ENCODE measurements around the gene ADAM11. TPM values are rescaled to one million over a fixed set of nuclear protein-coding genes. Genes with fewer than 3 reads are reported as not detected.

ADAM11 gene
- total RNA-seq, 1 experiment from 2014 or later = 0.45 TPM

GRCh38 chr17:44776628-44777393 lies 18.0 kb downstream of the ADAM11 start:
- Histone ChIP-seq H3K36me3 (replicated peaks; ENCODE audit: control insufficient read depth, insufficient read depth, low read length) (no peaks in the 10 kb centered on the region), H3K27me3 (ENCODE audit: control insufficient read depth, insufficient read depth, low read length) (peaks cover 18% of the 10 kb centered on the region), H3K4me3 (ENCODE audit: insufficient read depth, low read depth, low read length) (no peak overlapping the region)
- DNase-seq = peak; percentile 22

GRCh38 chr17:44777394-44778348 lies 18.9 kb downstream of the ADAM11 start:
- peak; percentile 38 for DNase-seq
- H3K36me3 ChIP-seq (replicated peaks; ENCODE audit: control insufficient read depth, insufficient read depth, low read length) = no peaks in the 10 kb centered on the region
- peaks cover 18% of the 10 kb centered on the region for H3K27me3 ChIP-seq (ENCODE audit: control insufficient read depth, insufficient read depth, low read length)
- no peak overlapping the region for H3K4me3 ChIP-seq (ENCODE audit: insufficient read depth, low read depth, low read length)

DNA sequence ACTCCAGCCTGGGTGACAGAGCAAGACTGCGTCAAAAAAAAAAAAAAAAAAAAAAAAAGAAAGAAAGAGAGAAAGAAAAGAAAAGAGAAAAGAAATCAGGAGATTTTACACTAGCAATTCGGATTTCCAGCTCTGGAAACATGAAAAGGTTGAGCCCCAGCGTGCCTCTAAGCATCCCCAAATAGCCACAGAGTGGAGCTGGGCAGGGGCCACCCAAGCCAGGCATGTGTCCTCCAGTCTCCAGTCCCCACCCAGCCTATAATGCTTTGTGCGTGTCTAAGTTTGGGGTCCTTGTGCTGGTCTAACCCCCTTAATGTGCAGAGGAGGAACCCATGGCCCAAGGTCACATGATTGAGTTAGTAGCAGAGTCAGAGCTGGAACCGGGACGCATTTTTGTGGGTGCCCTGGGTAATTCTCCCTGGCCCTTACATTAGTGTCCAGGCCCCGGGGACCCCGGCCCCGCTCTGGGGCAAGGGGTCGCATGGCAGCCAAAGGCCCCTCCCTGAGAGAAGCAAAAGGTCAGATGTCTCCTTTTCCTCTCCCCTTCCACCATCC lies 19.9 kb downstream of the ADAM11 start:
- H3K36me3 ChIP-seq (replicated peaks; ENCODE audit: control insufficient read depth, insufficient read depth, low read length) = no peaks in the 10 kb centered on the region
- H3K4me3 ChIP-seq (ENCODE audit: insufficient read depth, low read depth, low read length) = 0 out of 2 replicates have a peak overlapping the region, but pooled peaks have one; percentile 45
- H3K27me3 ChIP-seq (ENCODE audit: control insufficient read depth, insufficient read depth, low read length) = peaks cover 18% of the 10 kb centered on the region
- DNase-seq = no peak

- Histone ChIP-seq H3K4me3 (ENCODE audit: insufficient read depth, low read depth, low read length) (peak overlapping the region; percentile 45), H3K27me3 (ENCODE audit: control insufficient read depth, insufficient read depth, low read length) (peaks cover 18% of the 10 kb centered on the region), H3K36me3 (replicated peaks; ENCODE audit: control insufficient read depth, insufficient read depth, low read length) (no peaks in the 10 kb centered on the region)
- peak; percentile 92 for DNase-seq
These were observed 20.6 kb downstream of the ADAM11 start for GRCh38 chr17:44779211-44780025.

GRCh38 chr17:44780161-44780560 lies 21.4 kb downstream of the ADAM11 start:
- no peaks in the 10 kb centered on the region for H3K36me3 ChIP-seq (replicated peaks; ENCODE audit: control insufficient read depth, insufficient read depth, low read length)
- H3K4me3 ChIP-seq (ENCODE audit: insufficient read depth, low read depth, low read length) = no peak overlapping the region
- DNase-seq = peak; percentile 36
- peaks cover 18% of the 10 kb centered on the region for H3K27me3 ChIP-seq (ENCODE audit: control insufficient read depth, insufficient read depth, low read length)

DNA sequence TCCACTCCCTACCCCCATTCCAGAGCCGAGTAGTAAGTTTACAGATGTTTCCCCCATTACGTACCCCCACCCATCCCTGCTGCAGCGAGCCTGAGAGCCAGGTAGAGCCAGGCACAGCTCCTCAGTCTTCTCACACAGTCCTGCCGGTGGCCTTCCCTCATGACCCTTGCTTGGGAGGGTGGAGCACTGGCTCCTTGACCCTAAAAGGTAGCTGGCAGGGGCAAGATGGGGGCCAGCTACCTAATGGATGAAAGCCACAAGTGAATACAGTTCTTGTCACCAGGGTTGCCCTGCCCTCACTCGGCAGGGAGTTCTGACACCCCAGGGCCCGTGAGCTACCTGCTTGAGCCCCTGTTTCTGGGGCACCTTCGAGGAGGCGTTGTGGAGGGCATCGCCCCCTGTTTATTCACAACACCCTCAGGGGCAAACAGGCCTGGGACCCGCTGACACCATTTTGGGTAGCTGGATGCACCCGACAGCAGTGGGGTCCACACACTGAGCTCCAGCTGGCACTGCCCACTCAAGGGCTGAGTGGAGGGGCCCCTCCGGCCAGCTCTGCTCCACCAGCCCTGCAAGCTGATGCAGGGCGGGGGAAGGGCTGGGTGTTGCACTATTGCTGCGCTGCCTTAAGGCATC lies 22.2 kb downstream of the ADAM11 start:
- Histone ChIP-seq H3K4me3 (ENCODE audit: insufficient read depth, low read depth, low read length) (no peak overlapping the region), H3K27me3 (ENCODE audit: control insufficient read depth, insufficient read depth, low read length) (peaks cover 18% of the 10 kb centered on the region), H3K36me3 (replicated peaks; ENCODE audit: control insufficient read depth, insufficient read depth, low read length) (no peaks in the 10 kb centered on the region)
- peak; percentile 45 for DNase-seq

DNA sequence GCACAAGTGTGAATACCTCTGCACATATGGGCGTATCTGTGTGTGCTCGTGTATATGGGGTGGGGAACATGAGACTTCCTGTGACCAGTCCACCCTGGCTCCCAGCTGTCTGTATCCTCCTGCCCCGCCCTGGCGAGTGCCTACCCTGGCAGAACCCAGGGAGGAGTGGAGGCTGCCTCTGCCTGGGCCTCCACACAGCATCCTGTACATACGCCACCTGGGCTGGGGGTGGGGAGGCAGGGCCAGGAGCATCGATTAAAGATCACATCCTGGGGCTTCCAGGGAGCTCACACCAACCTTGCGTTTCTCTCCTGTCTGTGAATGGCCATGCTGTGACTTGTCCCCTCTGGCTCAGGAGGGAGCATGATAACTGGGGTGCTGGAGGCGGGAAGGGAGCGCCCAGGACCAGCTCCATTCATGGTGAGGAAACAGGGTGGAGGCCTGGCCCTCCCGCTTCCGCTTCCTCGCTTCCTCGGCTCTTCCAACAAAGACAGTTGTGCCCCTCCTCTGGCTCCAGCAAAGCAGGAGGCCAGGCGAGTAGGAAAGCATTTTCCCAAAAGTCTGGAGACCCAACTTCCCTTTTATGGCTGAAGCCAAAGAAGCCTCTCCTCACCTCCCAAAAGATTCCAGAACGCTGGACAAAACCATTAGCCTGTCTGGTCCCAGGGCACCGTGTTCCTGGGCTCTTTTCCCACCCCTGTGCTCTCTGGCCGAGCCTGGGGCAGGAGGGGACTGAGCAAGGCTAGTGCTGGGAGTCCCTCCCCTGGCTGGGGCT lies 22.9 kb downstream of the ADAM11 start:
- Histone ChIP-seq H3K27me3 (ENCODE audit: control insufficient read depth, insufficient read depth, low read length) (peaks cover 10% of the 10 kb centered on the region), H3K4me3 (ENCODE audit: insufficient read depth, low read depth, low read length) (no peak overlapping the region), H3K36me3 (replicated peaks; ENCODE audit: control insufficient read depth, insufficient read depth, low read length) (no peaks in the 10 kb centered on the region)
- peak; percentile 48 for DNase-seq

DNA sequence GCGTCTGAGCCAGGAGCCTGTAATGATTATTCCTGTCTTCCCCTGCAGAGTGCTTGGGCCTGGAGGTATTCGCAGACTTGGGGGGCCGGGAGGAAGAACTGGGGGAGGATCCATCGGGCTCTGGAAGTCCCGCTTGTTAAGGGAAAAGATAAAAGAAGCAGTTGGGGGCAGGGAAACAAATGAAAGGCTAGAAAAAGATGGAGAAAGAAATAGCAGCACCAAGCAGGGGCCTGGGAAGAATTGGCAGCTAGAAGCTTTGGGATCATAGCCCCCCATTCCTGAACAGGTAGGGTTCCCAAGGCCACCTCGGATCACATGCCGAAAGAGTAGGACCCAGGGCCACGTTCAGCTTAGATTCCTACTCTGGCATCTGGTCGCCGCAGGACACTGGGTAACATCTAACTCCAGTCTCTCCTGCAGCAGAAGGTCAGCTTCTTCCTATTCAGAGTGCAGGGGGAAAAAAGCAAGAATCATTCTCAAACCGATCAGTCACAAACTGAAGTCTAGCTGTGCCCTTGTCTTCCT lies 23.6 kb downstream of the ADAM11 start:
- no peaks in the 10 kb centered on the region for H3K36me3 ChIP-seq (replicated peaks; ENCODE audit: control insufficient read depth, insufficient read depth, low read length)
- peaks cover 3% of the 10 kb centered on the region for H3K27me3 ChIP-seq (ENCODE audit: control insufficient read depth, insufficient read depth, low read length)
- DNase-seq = peak; percentile 79
- no peak overlapping the region for H3K4me3 ChIP-seq (ENCODE audit: insufficient read depth, low read depth, low read length)

GRCh38 chr17:44785921-44786320 lies 27.1 kb downstream of the ADAM11 start:
- Histone ChIP-seq H3K36me3 (replicated peaks; ENCODE audit: control insufficient read depth, insufficient read depth, low read length) (no peaks in the 10 kb centered on the region), H3K27me3 (ENCODE audit: control insufficient read depth, insufficient read depth, low read length) (no peaks in the 10 kb centered on the region), H3K4me3 (ENCODE audit: insufficient read depth, low read depth, low read length) (no peak overlapping the region)
- DNase-seq = no peak

- Histone ChIP-seq H3K27me3 (ENCODE audit: control insufficient read depth, insufficient read depth, low read length) (no peaks in the 10 kb centered on the region), H3K4me3 (ENCODE audit: insufficient read depth, low read depth, low read length) (no peak overlapping the region), H3K36me3 (replicated peaks; ENCODE audit: control insufficient read depth, insufficient read depth, low read length) (no peaks in the 10 kb centered on the region)
- DNase-seq = no peak
These were observed 27.8 kb downstream of the ADAM11 start for GRCh38 chr17:44786551-44787081.

- H3K4me3 ChIP-seq (ENCODE audit: insufficient read depth, low read depth, low read length) = no peak overlapping the region
- peak; percentile 52 for DNase-seq
- H3K36me3 ChIP-seq (replicated peaks; ENCODE audit: control insufficient read depth, insufficient read depth, low read length) = no peaks in the 10 kb centered on the region
- no peaks in the 10 kb centered on the region for H3K27me3 ChIP-seq (ENCODE audit: control insufficient read depth, insufficient read depth, low read length)
These were observed 28.6 kb downstream of the ADAM11 start for GRCh38 chr17:44787271-44787940.

DNA sequence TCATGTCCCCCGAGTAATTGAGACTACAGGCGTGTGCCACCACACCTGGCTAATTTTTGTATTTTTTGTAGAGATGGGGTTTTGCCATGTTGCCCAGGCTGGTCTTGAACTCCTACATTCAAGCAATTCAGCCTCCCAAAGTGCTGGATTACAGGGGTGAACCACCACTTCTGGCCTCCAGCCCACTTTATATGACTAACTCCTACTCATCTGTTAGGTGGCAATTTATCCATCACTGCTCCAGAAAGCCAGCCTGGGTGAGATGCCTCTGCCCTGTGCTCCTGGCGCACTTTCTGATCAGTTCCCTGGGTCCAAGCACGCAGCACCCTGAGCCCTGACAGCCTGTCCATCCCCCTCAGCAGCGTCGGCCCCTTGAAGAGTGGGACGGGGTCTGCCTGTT lies 29.4 kb downstream of the ADAM11 start:
- Histone ChIP-seq H3K27me3 (ENCODE audit: control insufficient read depth, insufficient read depth, low read length) (no peaks in the 10 kb centered on the region), H3K4me3 (ENCODE audit: insufficient read depth, low read depth, low read length) (no peak overlapping the region), H3K36me3 (replicated peaks; ENCODE audit: control insufficient read depth, insufficient read depth, low read length) (no peaks in the 10 kb centered on the region)
- DNase-seq = no peak

All from H7 (cell line).